HG03108 (cell line): Measurements from ENCODE around the gene FAM174B.

ENCODE experiments used
- ATAC-seq: cut with Tn5 transposase; IDR thresholded peaks from one replicate; pipeline ENCODE4 v1.9.1; 2021; ENCODE audit warnings: moderate library complexity; ENCODE audit not compliant: unreplicated experiment

The FAM174B gene

DNA sequence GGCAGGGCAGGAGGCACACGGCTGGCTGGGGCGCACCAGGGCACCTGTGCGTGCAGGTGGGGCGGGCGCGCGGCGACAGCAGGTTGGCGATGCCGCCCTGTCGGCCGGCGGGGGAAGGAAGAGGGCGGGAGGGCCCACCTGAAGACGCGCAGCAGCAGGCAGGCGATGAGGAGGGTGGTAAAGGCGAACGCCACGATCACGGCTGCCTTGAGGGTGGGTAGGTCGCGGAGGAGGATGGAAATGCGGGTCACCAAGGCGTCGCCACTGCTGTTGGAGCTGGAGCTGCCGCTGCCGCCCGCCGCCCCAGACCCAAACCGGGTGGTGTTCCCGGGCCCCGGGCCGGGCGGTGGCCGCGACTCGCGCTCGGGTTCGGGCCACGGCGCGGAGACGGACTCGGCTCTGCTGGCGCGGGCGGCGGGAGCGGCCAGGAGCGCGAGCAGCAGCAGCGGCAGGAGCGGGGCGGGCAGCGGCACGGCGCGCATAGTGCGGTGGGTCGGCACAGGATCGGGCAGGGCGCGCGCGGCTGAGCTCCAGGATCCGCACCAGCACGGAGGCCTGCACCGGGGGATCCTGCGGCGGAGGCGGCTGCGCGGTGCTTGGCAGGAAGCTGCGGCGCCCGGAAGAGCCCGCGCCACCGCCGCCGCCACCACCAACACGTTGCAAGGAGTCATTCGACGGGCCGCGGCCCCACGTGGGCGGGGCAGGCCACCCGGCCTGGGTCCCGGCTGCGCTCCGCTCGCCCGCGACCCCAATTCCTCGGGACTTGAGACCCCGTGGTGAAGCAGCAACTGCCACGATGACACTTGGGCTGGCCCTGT, at the start of gene FAM174B:
FAM174B (minus strand) TSS at position 598 of the 818 bp plus-strand sequence.
- peak; percentile 45 for ATAC-seq

DNA sequence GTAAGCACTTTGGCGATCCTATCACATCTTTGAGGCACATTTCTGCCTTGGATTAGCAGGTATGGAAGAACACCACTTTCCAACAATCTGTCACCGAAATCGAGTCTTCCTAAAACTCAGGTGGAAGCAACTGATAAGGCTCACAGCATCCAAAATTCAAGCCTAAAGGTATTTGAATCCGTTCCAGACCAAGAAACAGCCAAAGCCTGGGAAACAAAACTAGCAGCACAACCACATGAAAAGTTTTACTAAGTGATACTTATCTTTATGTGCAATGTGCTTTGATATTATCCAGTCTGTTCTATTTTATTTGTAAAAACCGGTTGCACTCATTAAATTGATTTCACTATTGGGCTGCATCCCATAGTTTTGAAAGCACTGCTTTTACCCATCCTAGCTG, 40.5 kb upstream of the FAM174B start:
- ATAC-seq: no peak

DNA sequence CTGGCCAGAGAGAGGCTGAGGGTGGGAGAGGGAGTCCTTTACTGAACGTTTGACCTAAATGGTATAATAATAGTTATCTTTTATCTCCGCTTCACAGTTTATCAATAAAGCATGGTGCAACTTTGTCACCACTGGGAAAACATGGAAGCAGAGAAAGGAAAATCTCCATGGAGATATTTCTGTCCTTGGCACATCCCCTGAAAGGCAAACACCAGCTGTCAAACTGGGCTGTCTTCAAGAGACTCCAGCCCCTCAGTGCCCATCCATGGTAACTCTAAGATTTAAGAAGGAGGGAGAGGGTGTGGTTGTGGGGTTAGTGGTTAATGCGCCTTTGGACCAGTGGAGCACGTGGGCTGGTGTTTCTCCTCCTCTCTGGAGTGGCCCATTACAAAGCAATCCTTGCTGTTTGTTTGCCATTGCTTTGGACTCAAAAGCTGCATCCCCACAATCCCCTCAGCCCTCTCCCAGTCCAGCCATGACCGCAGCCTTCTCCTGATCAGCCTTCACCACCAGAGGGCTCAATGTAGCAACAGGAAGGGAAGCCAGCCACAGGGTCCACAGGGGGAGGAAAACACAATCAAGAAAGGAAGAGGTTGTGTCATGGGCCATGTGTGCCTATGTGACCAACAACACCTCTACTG, 38.2 kb upstream of the FAM174B start:
- no peak for ATAC-seq

DNA sequence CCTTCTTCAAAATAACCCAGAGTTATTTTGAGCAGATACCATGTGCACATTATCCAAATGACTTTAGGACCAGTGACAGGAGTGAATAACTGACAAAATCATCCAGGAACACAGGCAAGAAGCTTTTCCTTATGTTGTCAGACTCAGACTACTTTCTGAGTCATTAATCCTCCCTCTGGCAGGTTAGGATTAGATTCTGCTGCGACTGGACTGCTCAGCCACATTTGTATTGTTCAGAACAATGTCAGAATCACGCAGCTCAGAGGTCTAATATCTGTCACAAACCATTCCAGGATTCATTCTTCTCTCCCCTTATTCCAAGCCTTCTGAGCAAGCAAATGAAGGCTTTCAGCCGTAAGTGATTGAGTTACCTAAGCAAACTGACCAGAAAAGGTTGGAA, 34.8 kb upstream of the FAM174B start:
- no peak for ATAC-seq

DNA sequence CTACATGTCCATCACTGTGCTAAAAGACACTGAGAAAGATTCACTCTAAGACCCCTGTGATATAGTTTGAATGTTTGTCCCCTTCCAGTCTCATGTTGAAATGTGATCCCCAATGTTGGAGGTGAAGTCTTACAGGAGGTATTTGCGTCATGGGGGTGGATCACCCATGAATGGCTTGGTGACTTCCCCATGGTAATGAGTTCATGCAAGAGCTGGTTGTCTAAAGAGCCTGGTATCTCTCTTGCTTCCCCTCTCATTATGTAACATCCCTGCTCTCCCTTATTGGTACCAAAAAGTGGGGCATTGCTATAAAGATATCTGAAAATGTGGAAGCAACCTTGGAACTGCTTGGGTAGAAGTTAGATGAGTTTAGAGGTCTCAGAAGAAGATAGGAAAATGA, 32.2 kb upstream of the FAM174B start:
- ATAC-seq: no peak

DNA sequence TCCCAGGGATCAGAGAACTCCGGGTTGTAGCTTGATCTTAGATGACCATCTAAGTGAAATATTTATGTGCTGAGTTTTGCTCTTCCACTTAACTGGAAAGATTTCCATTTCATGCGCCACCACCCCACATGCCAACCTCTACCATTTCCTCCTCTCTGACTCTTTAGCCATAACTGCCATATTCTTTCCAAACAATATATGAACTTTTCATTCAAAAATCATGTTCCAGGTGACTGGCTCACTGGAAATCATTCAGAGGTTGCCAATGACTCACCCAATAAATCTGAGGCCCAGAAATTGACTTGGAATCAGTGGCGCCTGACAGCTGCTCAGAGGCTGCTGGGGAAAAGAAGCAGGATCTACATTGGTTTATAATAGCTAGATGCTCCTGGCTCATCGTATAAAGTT, 31.6 kb upstream of the FAM174B start:
- ATAC-seq: no peak

DNA sequence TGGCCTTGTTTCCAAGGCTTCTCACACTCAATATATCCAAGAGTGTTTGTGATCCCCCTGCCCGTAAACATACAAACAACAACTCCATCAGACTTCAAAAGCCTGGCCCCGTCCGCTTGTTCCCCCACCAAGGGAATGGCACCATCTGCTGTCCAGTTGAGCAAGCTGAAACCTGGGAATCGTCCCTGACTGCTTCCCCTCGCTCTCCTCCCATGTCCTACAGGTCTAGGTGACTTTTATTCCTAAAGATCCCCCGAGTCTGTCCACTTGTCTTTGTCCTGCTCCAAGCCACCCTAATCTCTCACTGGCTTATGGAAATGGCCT, 27.9 kb upstream of the FAM174B start:
- no peak for ATAC-seq

DNA sequence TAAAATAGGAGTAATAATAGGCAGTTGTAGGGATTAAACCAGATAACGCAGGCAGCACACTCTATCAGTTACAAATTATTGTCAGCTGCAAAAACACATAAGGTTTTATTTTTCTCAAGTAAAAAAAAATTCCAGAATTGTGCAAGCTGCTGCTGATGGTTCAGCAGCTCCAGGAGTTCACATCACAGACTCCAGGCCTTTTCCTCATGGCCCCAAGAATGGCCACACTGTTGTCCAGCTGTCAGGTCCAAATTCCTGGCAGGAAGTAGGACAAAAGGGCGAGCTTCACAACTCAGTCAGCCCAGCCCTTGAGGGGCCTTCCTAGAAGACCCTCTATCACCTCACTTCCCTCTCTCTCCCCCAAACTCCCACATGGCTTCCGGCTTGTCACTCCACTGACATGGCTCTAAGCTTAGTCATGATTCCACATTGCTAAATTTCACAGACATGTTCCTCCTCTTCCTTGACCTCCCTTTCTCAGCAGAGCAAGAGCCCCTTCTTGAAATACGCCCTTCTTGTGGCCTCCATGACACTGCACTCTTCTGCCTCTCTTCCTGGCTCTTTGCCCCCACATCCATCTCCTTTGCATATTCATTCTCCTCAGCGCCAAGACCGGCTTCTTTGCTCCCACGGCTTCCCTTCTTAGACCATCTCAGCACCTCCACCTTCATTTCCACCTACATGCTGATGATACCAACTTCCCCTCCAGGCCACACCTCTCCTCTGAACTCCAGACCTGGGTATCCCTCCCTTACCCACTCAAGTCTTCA, 27.4 kb upstream of the FAM174B start:
- no peak for ATAC-seq

DNA sequence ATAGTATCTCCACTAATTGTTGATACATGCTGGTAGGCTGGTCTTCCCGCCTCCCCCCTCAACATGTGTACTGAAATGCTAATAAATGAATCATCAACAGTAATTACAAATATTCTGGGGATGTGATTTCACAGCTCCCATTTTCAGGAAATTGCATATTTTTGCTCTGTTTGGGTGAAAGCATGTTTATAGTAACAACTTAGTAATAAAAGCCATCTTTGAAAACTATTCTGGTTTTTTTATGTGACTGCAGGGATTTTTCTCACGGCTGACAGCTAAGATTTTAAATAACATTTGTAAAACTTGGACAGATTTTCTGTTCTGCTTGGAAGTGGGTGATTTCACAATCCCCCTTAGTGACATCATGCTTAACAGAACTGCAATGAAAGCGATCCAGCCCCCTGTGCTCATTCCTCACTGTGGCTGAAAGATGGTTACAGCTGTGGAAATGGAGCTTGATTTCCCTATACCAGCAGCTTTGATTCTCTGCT, 25.6 kb upstream of the FAM174B start:
- no peak for ATAC-seq

DNA sequence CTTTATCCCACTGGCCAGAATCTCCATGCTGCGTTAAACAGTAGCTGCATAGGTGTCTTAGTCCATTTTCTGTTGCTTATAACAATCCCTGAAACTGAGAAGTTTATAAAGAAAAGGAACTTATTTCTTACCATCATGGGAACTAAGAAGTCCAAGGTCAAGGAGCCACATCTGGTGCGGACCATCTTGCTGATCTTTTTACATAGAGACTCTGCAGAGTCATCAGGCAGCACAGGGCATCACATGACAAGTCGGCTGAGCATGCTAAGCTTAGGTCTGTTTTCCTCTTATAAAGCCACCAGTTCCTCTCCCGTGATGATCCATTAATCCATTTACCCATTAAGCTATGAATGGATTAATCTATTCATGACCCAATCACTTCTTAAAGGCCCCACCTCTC, 22.4 kb upstream of the FAM174B start:
- no peak for ATAC-seq

DNA sequence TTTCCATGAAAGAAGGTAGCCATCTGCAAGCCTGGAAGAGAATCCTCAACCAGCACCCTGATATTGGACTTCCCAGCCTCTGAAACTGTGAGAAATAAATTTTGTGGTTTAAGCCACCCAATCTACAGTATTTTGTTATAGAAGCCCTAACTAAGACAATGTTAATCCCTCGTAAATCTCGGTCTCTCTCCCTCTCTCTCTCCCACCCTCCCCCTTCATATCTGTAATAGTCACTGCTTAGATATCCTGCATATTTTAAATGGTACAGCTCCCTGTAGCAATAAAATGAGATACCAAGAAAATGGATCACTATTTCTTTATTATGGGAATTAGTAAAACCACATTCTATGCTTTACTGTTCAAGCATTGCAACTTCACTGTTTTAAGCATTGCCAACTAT, 21.0 kb upstream of the FAM174B start:
- no peak for ATAC-seq

DNA sequence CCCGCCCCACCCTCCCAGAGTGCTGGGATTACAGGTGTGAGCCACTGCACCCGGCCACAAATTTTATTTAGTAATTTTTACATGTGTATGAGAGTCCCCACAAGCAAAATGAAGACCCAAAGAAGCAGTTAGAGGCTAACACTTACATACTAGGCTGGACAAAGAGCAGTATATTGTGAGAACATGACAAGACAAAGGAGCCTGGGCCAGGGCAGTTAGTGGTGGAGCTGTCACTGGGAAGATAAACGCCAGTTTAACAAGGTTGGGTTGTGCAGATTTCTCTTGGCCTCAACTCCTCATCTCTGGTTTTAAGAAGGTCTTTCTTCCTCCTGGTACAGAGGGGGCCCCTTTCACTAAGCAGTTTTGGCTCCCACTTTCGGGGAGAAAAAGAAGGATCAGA, 19.9 kb upstream of the FAM174B start:
- no peak for ATAC-seq

DNA sequence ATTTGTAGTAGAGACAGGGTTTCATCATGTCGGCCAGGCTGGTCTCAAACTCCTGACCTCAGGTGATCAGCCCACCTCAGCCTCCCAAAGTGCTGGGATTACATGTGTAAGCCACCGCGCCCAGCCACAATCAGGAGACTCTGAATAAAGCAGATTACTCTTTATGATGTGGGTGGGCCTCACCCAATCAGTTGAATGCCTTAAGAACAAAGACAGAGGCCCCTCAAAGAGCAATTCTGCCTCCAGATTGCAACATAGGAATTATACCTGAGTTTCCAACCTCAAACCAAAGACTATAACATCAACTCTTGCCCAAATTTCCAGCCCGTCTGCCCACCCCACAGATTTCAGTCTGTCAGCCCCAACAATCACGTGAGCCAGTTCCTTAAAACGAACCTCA, 18.8 kb upstream of the FAM174B start:
- no peak for ATAC-seq

DNA sequence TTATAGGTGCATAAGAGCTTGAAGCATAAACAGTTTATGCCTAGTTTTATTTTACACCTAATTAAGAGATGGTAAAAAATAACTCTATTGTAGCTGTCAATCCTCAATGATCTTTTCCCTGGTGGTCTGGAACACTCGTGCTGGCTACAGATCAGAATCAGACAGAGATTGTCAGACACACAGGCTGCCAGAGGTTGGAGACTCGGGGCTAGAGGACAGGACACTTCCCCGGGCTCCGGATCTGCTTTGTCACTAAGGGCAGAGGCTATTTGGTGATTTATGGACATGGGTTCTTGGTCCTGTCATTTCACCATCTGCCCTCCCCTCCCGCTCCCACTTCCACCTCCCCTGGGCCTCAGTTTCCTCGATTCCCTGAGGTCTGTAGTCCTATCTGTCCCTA, 16.5 kb upstream of the FAM174B start:
- ATAC-seq: no peak

DNA sequence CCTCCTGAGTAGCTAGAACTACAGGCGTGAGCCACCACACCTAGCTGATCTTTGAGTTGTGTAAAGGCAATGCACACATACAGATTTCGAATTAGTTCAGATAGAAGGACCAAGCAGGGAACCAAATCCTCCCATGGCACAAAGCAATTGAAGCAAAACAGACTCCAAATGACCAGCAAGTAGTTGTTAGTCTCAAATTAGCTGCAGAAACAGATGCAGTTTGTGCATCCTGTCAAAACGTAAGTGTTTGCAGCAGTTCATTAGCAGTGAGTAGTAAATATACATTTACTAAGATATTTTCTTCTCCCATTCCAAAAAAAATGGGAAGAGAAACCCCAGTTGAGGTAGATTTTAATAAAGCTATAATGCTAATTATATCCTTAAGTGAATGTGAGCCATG, 15.8 kb upstream of the FAM174B start:
- ATAC-seq: no peak

DNA sequence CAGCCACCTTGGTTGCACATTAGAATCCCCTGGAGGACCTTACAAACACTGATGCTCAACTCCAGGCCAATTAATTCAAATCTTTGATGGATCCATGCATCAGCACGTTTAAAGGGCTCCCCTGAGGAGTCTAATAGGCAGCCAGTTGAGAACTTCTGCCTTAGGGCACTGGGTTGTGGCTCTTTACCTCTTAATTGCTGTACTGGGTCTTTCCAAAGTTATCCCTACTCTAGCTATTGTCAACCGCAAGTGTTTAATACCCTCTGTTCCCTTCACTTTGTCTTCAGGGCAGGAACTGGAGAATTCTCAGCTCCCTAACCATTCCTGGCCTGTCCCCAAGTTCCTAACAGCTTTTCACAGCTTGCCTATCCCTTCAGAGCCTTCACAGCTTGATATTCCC, 15.0 kb upstream of the FAM174B start:
- no peak for ATAC-seq

DNA sequence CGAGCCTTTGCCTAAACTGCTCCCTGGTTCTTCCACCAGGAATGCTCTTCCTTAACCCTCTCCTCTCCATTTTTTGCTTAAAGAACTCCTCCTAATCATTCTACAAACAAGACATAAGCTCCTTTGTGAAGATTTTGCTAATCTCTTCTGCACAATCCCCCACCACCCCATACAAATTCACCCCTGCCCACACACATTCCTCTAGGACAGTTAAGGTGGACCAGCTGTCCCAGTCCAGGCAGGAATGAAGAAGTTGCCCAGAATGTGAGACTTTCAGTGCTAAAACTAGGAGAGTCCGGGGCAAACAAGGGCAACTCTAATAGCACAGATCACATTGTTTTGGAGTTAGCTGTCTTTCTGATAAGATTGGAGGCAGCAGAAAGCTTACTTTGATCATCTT, 13.9 kb upstream of the FAM174B start:
- ATAC-seq: no peak

DNA sequence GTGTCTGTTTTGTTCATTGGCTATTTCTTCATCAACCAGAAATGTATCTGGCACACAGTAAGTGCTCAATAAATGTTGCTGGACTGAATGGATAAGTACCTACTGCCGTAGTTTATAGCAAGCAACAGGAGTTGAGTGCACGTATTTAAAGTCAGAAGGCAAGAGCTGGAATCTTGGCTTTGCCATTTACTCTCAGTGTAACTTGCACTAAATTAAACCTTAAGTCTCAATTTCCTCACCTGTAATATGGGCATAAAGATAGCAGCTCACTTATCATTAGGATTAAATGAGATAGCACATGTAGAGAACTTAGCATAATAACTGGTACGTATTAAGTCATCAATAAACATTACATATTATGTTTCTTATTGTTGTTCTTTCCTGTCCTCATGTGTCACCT, 13.0 kb upstream of the FAM174B start:
- no peak for ATAC-seq

DNA sequence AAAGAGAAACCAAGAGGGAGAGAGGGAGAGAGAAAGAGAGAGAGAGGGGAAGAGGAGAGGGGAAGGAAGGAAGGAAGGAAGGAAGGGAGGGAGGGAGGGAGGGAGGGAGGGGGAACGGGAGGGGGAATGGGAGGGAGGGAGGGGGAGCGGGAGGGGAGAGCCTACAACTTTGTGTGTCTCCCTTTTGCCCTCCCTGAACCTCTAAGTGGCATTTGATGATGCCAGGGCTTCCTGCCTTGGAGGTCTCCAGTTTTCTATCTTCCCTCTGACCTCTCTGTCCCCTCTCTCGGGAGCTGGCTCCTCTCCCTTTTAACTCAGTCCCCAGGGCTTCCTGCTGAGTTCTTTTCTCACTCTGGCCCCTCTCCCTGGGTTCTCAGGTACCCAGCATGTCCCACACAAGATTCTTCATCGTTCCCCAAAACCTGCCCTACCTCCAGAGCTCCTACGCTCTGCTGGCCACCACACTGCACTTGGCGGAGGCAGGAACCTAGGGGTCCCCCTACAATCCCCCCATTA, 12.5 kb upstream of the FAM174B start:
- no peak for ATAC-seq

DNA sequence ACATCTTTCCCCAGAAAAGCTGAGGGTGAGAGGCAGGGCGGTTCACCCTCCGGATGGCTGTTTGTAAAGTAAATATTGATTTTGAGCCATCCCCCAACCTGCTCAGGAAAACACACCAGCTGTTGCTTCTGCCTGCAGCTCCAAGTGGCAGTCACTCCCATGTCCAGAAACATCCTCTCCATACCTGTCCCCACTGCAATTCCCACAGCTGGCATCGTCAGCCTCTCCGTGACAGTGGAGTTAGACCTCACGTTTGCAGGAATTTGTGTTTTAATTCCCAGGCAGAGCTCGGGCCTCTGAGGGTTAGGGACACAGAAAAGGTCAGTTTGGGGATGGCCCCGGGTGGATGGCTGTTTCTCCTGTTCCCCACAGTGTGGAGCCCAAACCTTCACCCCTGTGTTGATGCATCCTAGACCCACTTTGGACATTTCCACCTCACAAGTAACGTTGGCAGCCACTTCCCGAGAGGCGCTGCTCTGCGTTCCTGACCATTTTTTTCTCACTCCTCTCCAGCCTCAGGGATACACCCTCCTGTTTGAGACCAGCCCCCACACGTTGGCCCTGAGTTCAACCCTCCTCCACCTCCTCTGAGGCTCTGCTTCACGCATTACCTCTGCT, 11.8 kb upstream of the FAM174B start:
- no peak for ATAC-seq

DNA sequence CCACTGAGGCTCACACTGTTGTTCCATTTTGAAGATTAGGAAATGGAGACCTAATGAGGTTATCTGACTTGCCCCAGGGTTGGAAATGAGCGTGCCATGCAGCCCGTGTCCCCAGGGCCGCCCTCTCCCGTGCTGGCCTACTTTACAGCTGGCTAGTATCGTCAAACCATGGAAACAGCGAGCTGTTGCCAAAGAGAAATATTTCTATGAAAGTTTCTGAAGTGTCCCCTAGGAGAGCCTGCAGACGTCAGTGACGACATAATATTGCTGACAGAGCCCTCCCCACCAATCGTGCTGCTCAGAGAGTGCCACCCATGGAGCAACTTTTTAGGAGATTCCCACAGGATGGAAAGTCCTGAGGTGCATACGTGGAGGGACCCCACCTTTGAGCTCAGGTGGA, 11.2 kb upstream of the FAM174B start:
- ATAC-seq: no peak
